ENCODE data around the gene ARGLU1. TPM values are rescaled to one million over a fixed set of nuclear protein-coding genes. Genes with fewer than 3 reads are reported as not detected.

Gene ARGLU1
- total and polyA plus RNA-seq, 9 of the 15 experiments (the other 6 are each of a cell fraction or from before 2014, with no cell fraction given): 19.3 to 99.9 (median 49.3) TPM

- ATAC-seq (no peak), DNase-seq (ENCODE audit: extremely low read depth in 1 of 4, low spot score in 3 of 4) (no peak), FAIRE-seq (no peak)
- 100% methylated on average over 1 of the region's 1 CpG for WGBS (ENCODE audit: insufficient coverage, low coverage, missing lambda C conversion rate)
- peaks cover 0 to 24% of the 10 kb centered on the region in 2 experiments; a peak in 3 of 5 replicates for H3K4me1 ChIP-seq (replicated peaks in 1 of 2; ENCODE audit: control insufficient read depth in 2 of 2, insufficient read depth in 2 of 2, low read length in 2 of 2)
- no peaks in the 10 kb centered on the region for H3K27me3 ChIP-seq (ENCODE audit: control insufficient read depth in 2 of 2, insufficient read depth in 2 of 2, low read length in 2 of 2)
- no peak overlapping the region for H3K4me2 ChIP-seq (ENCODE audit: insufficient read depth, low read length)
- no TSS peak for BruUV-seq (replicated peaks)
- H3K36me3 ChIP-seq (ENCODE audit: control insufficient read depth, insufficient read depth, low read length): peaks cover 32% of the 10 kb centered on the region
- H3K9me1 ChIP-seq (ENCODE audit: control insufficient read depth, insufficient read depth, low read length): peaks cover 10% of the 10 kb centered on the region
- TF ChIP-seq MBD2 (IDR thresholded peaks at IDR 0.05; ENCODE audit: borderline replicate concordance, low read depth): no peak
- TF ChIP-seq CBX2 (IDR thresholded peaks at IDR 0.05; ENCODE audit: insufficient read depth, low read length, poor library complexity, severe bottlenecking): no peak
- TF ChIP-seq TEAD1 (CRISPR knock-in tag; IDR thresholded peaks at IDR 0.05): no peak
- peaks cover 99% of the 10 kb centered on the region for H3K79me2 ChIP-seq (ENCODE audit: control insufficient read depth, insufficient read depth, low read length)
- H2AFZ ChIP-seq (ENCODE audit: low read depth, low read length): no peak overlapping the region
- ChIA-PET POLR2A (no interaction called here), CTCF (ENCODE audit: low intra/inter-chr PET ratio) (no interaction called here)
- no peak overlapping the region for H3K9ac ChIP-seq (ENCODE audit: insufficient read depth in 1 of 2, low read depth in 2 of 2, low read length in 2 of 2)
- in situ Hi-C loops (cut with MboI): no loop called here
- intact Hi-C loops (cut with micrococcal nuclease): no loop called here
- H3K27ac ChIP-seq (ENCODE audit: extremely low read depth, low read depth, low read length): no peak overlapping the region
- peaks cover 48% of the 10 kb centered on the region for H4K20me1 ChIP-seq (replicated peaks; ENCODE audit: control insufficient read depth, insufficient read depth, low read length)
- H3K4me3 ChIP-seq: no peak overlapping the region
- no peaks in the 10 kb centered on the region for H3K9me3 ChIP-seq (replicated peaks; ENCODE audit: control insufficient read depth, insufficient read depth, low read depth, low read length)
Measured at GRCh38 chr13:106562301-106562700, 5.6 kb downstream of the ARGLU1 start.

- Histone ChIP-seq H3K36me3 (ENCODE audit: control insufficient read depth, insufficient read depth, low read length) (peaks cover 38% of the 10 kb centered on the region), H3K79me2 (ENCODE audit: control insufficient read depth, insufficient read depth, low read length) (peaks cover 98% of the 10 kb centered on the region), H3K27ac (ENCODE audit: extremely low read depth, low read depth, low read length) (no peak overlapping the region), H2AFZ (ENCODE audit: low read depth, low read length) (no peak overlapping the region), H3K4me2 (ENCODE audit: insufficient read depth, low read length) (0 out of 2 replicates have a peak overlapping the region, but pooled peaks have one; percentile 25), H3K9me1 (ENCODE audit: control insufficient read depth, insufficient read depth, low read length) (peaks cover 10% of the 10 kb centered on the region), H3K4me1 (replicated peaks in 1 of 2; ENCODE audit: control insufficient read depth in 2 of 2, insufficient read depth in 2 of 2, low read length in 2 of 2) (peaks cover 0 to 24% of the 10 kb centered on the region in 2 experiments; a peak in 3 of 5 replicates), H3K27me3 (ENCODE audit: control insufficient read depth in 2 of 2, insufficient read depth in 2 of 2, low read length in 2 of 2) (no peaks in the 10 kb centered on the region), H3K9me3 (replicated peaks; ENCODE audit: control insufficient read depth, insufficient read depth, low read depth, low read length) (no peaks in the 10 kb centered on the region), H3K4me3 (no peak overlapping the region), H3K9ac (ENCODE audit: insufficient read depth in 1 of 2, low read depth in 2 of 2, low read length in 2 of 2) (no peak overlapping the region; a peak in 1 of 4 replicates), H4K20me1 (replicated peaks; ENCODE audit: control insufficient read depth, insufficient read depth, low read length) (peaks cover 44% of the 10 kb centered on the region)
- peak in 1 of 4 experiments; percentile 20 for DNase-seq (ENCODE audit: extremely low read depth in 1 of 4, low spot score in 3 of 4)
- intact Hi-C loops (cut with micrococcal nuclease) (no loop called here), in situ Hi-C loops (cut with MboI) (no loop called here)
- POLR2A ChIA-PET: no interaction called here
- 45% methylated on average over 6 of the region's 6 CpGs for WGBS (ENCODE audit: insufficient coverage, low coverage, missing lambda C conversion rate)
- ATAC-seq: peak; percentile 65
- CTCF ChIA-PET (ENCODE audit: low intra/inter-chr PET ratio): no interaction called here
- BruUV-seq (replicated peaks): no TSS peak
- FAIRE-seq: peak; percentile 29
- TF ChIP-seq ZNF197 (CRISPR knock-in tag; IDR thresholded peaks at IDR 0.05; ENCODE audit: low read depth) (no peak), SIN3B (IDR thresholded peaks at IDR 0.05; ENCODE audit: low read depth) (no peak), GATAD2A (IDR thresholded peaks at IDR 0.05) (no peak), FOXJ2 (tag; IDR thresholded peaks at IDR 0.05) (no peak), CUX1 (CRISPR knock-in tag; IDR thresholded peaks at IDR 0.05) (no peak), C11orf30 (IDR thresholded peaks at IDR 0.05; ENCODE audit: low read depth) (no peak)
Measured at GRCh38 chr13:106561551-106562170, 6.3 kb downstream of the ARGLU1 start.
